Ectodermal cell (in vitro differentiated cells): Measurements from ENCODE around the gene SEPTIN5.

Source experiments
- H3K27ac ChIP-seq: 2 replicates; pipeline ENCODE4 v1.7.0; 2013; ENCODE audit warnings: mild to moderate bottlenecking, low read depth, low read length; ENCODE audit not compliant: insufficient read depth, poor library complexity, severe bottlenecking
- H3K27me3 ChIP-seq: 2 replicates; pipeline ENCODE4 v1.7.0; 2013; ENCODE audit warnings: mild to moderate bottlenecking, low read length; ENCODE audit not compliant: insufficient read depth, control insufficient read depth, poor library complexity, severe bottlenecking
- H3K36me3 ChIP-seq: one replicate; pipeline ENCODE4 v1.7.0; 2013; ENCODE audit warnings: low read length; ENCODE audit not compliant: control insufficient read depth, insufficient read depth
- H3K4me1 ChIP-seq: one replicate; pipeline ENCODE4 v1.7.0; 2013; ENCODE audit warnings: low read length; ENCODE audit not compliant: control insufficient read depth, insufficient read depth
- H3K4me3 ChIP-seq: 2 replicates; pipeline ENCODE4 v1.7.0; 2013; ENCODE audit warnings: low read depth, low read length, control low read depth; ENCODE audit not compliant: insufficient read depth
- H3K9me3 ChIP-seq: 2 replicates; pipeline ENCODE4 v1.7.0; 2013; ENCODE audit warnings: mild to moderate bottlenecking, low read length, moderate library complexity; ENCODE audit not compliant: control insufficient read depth
- WGBS, 2 experiments: methylation state at CpG; one replicate each; pipeline ENCODE4 v1.1.7; 2013; ENCODE audit warnings: missing lambda C conversion rate in 2 of 2; 5-methylcytosine and 5-hydroxymethylcytosine counted together

SEPTIN5 gene

GRCh38 chr22:19680911-19681862, 33.1 kb upstream of the SEPTIN5 start:
- Histone ChIP-seq H3K27me3 (no peaks in the 10 kb centered on the region), H3K36me3 (no peaks in the 10 kb centered on the region), H3K9me3 (no peaks in the 10 kb centered on the region), H3K4me3 (no peak overlapping the region), H3K27ac (no peak overlapping the region), H3K4me1 (peaks cover 7% of the 10 kb centered on the region)
- WGBS, 2 experiments: 89 to 90% methylated on average over 10 to 11 of the region's 11 CpGs

GRCh38 chr22:19681863-19682245, 32.4 kb upstream of the SEPTIN5 start:
- WGBS, 2 experiments: 92 to 94% methylated on average over 6 of the region's 6 CpGs

GRCh38 chr22:19686946-19687345, 27.4 kb upstream of the SEPTIN5 start:
- 92 to 95% methylated on average over 7 of the region's 7 CpGs for WGBS, 2 experiments
- Histone ChIP-seq H3K27ac (no peak overlapping the region), H3K4me3 (no peak overlapping the region), H3K27me3 (no peaks in the 10 kb centered on the region), H3K4me1 (peaks cover 8% of the 10 kb centered on the region), H3K36me3 (no peaks in the 10 kb centered on the region), H3K9me3 (no peaks in the 10 kb centered on the region)

More at GRCh38 chr22:19681863-19682245, 32.4 kb upstream of the SEPTIN5 start:
- no peaks in the 10 kb centered on the region for H3K9me3 ChIP-seq
- H3K36me3 ChIP-seq: no peaks in the 10 kb centered on the region
- H3K27me3 ChIP-seq: no peaks in the 10 kb centered on the region
- H3K27ac ChIP-seq: no peak overlapping the region
- peaks cover 7% of the 10 kb centered on the region for H3K4me1 ChIP-seq
- H3K4me3 ChIP-seq: no peak overlapping the region

DNA sequence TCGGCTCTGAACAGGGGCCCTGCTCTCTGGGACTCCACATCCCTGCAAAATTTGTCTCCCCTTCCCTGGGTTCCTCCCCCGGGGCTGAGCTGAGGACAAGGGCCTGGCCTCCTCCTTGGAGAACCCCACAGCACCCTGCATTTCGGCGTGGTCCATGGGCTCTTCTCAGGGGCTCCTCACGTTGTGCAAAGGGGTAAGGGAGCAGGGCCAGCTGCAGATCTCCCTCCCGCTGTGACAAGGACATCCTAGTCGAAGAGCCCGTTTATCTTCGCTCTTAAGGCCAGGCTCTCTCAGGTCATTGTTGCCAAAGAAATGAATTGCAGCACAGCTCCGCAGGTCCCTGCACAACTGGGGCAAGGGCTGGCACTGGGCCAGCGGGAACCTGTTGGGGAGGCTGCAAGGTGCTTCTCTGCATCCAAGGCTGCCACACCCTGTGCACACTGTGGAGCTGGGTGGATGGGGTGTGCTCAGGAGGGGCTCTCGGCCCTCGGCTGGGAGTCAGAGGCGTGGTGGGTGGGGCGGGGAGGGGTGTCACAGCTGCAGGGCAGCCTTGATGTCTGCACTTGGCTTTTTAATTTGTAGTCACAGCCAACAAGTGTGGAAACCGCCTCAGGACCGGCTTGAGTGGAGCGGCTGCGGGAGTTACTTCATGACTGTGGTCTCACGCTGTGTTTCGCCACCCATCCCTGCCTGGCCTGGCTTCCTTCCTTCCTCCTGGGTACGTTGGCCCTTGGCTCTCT, 26.6 kb upstream of the SEPTIN5 start:
- WGBS, 2 experiments: 79 to 82% methylated on average over 22 of the region's 22 CpGs

DNA sequence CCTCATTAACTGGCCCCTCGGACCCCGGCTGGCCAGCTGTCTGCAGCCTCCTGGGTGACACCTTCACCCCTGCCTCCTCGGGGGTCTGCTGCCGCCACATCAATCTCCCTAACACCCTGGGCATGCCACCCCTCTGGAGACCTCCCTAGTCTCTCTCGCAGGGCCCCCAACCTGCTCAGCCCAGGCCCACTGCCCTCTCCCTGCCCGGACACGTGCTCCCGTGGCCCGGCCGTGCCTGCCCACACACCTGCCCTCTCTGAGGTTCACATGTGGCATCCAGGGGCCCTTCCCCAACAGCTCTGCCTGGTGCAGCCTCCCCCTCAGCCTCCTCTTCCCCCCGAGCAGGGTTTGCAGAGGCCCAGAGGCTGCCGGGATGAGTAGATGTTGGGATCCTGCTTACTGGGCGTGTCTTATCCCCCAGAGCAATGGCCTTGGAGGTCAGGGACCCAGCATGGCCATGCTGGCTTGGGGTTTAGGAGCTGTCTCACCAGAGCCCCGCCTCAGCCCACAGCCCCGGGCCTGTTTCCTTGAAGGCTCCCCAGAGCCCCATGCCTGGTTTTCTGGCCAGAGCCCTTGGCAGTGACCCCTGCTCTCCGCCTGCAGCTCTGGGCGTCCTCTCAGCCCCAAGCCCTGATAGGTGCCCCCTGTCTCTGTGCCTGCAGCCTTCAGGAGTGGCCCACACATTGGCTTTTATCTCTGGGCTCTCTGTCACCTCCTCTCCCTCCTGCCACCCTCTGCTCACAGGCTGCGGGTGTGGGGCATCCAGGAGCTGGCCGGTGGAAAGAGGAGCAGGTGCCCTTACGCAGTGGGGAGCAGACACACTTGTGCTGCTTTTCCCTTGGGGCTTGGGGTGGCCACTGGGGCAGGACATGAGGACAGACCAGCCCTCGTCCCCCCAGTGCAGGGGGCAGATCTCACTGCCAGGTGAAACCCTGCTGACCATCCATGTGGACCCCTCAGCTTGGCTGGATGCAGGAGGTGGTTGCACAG, 25.7 kb upstream of the SEPTIN5 start:
- H3K36me3 ChIP-seq: no peaks in the 10 kb centered on the region

More for the DNA sequence above, 26.6 kb upstream of the SEPTIN5 start:
- H3K36me3 ChIP-seq: no peaks in the 10 kb centered on the region
- H3K27ac ChIP-seq: no peak overlapping the region
- H3K27me3 ChIP-seq: no peaks in the 10 kb centered on the region
- peaks cover 8% of the 10 kb centered on the region for H3K4me1 ChIP-seq
- no peaks in the 10 kb centered on the region for H3K9me3 ChIP-seq
- H3K4me3 ChIP-seq: no peak overlapping the region

GRCh38 chr22:19689408-19689807, 24.9 kb upstream of the SEPTIN5 start:
- H3K27me3 ChIP-seq: no peaks in the 10 kb centered on the region
- no peak overlapping the region for H3K4me3 ChIP-seq
- peaks cover 8% of the 10 kb centered on the region for H3K4me1 ChIP-seq
- 92 to 94% methylated on average over 15 of the region's 15 CpGs for WGBS, 2 experiments
- no peaks in the 10 kb centered on the region for H3K9me3 ChIP-seq
- H3K36me3 ChIP-seq: no peaks in the 10 kb centered on the region
- H3K27ac ChIP-seq: no peak overlapping the region

More for the DNA sequence above, 25.7 kb upstream of the SEPTIN5 start:
- peaks cover 8% of the 10 kb centered on the region for H3K4me1 ChIP-seq
- no peaks in the 10 kb centered on the region for H3K27me3 ChIP-seq
- H3K27ac ChIP-seq: no peak overlapping the region
- H3K4me3 ChIP-seq: no peak overlapping the region
- H3K9me3 ChIP-seq: no peaks in the 10 kb centered on the region
- 92 to 94% methylated on average over 21 of the region's 21 CpGs for WGBS, 2 experiments

- no peak overlapping the region for H3K27ac ChIP-seq
- no peaks in the 10 kb centered on the region for H3K36me3 ChIP-seq
- H3K27me3 ChIP-seq: no peaks in the 10 kb centered on the region
- H3K4me1 ChIP-seq: peaks cover 8% of the 10 kb centered on the region
- no peak overlapping the region for H3K4me3 ChIP-seq
- no peaks in the 10 kb centered on the region for H3K9me3 ChIP-seq
- 75 to 83% methylated on average over 7 to 9 of the region's 9 CpGs for WGBS, 2 experiments
Observed at GRCh38 chr22:19691007-19691720, 23.1 kb upstream of the SEPTIN5 start.

DNA sequence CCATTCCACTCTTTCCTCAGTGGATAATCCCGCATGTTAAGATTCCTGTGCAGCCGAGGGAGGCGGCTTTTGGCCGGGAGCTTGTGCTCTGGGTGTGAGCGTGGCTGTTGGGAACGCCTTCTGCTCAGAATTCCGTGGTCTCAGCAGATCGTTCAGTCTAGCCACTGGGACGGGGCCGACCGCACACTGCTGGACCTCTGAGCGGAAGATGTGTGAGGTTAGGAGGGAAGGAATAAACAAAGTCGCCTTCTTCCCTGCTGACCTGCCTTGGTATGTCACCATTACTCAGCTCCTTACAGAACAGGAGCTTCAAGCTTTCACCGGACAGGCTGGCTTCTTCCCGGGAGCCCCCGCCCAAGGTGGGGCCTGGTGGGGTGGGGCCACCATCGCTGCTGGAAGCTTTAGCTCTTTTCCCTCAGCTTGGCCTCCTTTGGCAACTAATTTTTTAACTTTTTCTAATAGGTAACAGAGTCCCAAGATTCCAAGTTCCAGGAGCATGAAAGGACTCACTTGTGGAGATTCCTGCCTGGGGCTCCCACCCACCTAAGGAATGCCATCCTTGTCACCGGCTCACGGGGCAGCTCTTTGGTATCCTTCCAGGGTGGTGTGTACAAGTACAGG, 22.5 kb upstream of the SEPTIN5 start:
- H3K27me3 ChIP-seq: no peaks in the 10 kb centered on the region
- H3K36me3 ChIP-seq: no peaks in the 10 kb centered on the region
- WGBS, 2 experiments: 31 to 32% methylated on average over 19 of the region's 19 CpGs
- peak overlapping the region; percentile 61 for H3K27ac ChIP-seq
- H3K9me3 ChIP-seq: no peaks in the 10 kb centered on the region
- no peak overlapping the region for H3K4me3 ChIP-seq
- H3K4me1 ChIP-seq: peaks cover 8% of the 10 kb centered on the region

DNA sequence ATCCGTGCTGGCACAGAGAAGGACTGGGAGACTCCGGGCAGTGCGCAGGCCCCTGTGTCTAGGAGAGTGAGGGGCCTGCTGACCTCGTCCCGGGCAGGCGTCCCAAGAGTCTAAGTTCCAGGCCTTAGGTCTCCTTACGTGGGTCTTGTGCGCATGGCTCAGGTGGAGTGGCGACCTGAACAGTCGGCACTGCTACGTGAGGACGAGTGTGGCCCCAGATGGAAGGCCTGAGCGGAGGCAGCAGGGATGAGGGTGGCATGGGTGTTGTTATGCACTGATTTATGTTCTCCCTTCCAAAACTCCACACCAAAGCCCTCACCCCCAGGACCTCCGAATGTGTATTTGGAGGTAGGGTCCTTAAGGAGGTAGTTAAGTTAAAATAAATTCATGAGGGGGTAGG, 20.7 kb upstream of the SEPTIN5 start:
- H3K4me3 ChIP-seq: no peak overlapping the region
- WGBS, 2 experiments: 97 to 98% methylated on average over 13 to 14 of the region's 14 CpGs

More for the DNA sequence above, 20.7 kb upstream of the SEPTIN5 start:
- no peaks in the 10 kb centered on the region for H3K27me3 ChIP-seq
- H3K36me3 ChIP-seq: no peaks in the 10 kb centered on the region
- H3K27ac ChIP-seq: no peak overlapping the region
- peaks cover 8% of the 10 kb centered on the region for H3K4me1 ChIP-seq
- no peaks in the 10 kb centered on the region for H3K9me3 ChIP-seq
